CD4-positive, alpha-beta T cell treated with Interleukin-17A for 4 hours (primary cell): Measurements from ENCODE around the gene KMT5B.
"Not testable (repeated sequence)": the region's sequence is repeated elsewhere in the genome, so short reads cannot be mapped to it uniquely, and the experiment has no call there.

Experiments
- DNase-seq: peaks from one replicate; pipeline ENCODE4 v3.0.0-alpha.2; 2020; ENCODE audit warnings: mixed read lengths

The KMT5B gene

DNA sequence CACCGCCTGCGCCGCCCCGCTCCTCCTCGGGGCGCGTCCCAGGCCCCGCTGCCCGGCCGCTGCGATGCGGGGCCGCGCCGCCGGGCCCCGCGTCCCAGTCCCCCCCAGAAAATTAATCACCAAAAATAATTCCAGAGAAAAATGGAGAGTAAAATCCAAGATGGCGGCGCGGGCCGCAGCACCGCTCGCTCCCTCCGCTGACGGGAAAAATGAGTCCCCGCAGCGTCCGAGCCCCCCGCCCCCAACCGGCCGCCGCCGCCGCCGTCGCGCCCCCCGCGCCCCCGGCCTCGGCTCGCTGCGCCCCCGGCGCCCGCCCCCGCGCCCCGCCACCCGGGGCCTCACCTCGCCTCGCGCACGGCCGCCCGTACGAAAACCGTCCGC, at the start of gene KMT5B:
Gene KMT5B (minus strand): TSS at position 162 of the 381 bp plus-strand sequence. CDS start 23,220 bp downstream, outside the sequence.
- DNase-seq = peak; percentile 69

DNA sequence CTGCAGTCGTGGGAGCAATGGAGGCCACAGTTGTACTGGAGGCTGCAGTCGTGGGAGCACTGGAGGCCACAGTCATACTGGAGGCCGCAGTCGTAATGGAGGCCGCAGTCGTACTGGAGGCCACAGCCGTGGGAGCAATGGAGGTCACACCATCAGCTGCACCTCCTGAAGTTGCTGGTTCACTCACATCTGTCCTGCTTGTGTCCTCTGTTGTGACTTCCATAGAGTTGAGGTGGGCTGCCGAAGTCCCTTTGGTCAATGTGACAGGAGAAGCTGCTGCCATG, 49.4 kb upstream of the KMT5B start:
- no peak for DNase-seq

DNA sequence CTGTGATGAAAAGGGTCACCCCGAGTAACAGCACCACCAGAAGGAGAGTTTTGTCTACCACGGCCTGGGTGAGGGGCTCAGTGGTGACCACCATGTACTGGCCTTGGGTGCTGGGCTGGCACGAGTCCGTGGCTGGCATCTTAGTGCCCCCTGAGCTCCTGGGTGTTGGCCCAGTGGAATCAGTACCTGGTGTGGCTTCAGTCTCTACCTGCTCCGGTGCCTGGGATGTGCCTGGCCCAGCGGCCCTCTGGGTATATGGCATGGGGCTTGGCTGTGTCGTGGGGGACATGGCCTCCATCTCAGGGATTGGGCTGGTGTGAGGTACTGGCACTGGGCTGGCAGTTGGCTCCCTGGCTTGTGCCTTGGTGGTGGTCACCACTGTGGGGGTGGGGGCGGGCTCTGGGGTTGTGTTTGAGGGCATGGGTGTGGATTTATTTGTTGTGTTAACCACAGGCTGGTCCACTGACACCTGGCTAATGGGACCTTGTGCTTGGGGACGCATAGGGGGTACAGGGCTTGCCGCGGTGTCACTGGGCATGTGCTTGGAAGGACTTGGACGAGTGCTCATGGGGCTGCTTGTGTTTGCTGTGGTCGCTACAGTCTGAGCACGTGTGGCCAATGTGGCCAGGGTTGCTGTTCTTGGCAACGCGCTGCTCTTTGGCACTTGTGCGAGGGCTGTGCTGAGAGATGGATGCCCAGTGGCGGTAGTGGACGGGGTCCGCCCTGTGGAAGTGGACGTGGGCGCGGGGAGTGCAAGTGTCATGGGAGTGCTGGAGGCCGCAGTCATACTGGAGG, 48.9 kb upstream of the KMT5B start:
- no peak for DNase-seq

DNA sequence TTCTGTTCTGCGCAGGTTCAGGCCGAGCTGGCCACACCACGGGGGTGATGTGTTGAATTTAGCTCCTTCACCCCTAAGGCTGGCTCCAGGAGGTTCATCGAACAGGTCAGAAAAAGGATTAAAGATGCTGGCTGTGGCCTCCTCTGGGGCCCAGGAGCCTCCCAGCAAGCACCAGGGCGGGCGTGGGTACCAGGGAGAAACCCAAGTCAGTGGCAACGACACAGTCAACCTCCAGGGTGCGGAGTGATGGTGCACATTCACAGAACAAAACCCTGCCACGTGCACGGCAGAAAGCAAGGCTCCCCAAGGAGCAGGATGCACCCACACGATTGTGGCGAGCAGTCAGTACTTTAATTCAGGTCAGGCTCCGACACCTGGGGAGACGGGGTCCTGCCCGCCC, 47.9 kb upstream of the KMT5B start:
- DNase-seq = no peak

DNA sequence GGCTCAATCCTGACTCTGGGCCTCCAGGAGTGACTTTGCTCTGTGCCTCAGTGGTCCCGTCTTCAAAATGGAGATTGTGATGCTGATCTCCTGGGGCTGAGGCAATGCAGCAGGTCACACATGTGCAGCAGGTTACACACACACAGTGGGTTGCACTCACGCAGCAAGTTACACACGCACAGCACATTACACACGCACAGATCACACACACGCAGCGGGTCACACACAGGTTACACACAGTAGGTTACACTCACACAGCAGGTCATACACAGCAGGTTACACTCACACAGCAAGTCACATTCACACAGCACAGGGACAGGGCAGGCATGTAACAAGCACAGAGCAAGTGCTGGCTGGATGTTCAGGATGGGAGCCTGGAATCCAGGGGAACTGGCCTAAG, 47.4 kb upstream of the KMT5B start:
- DNase-seq = no peak

DNA sequence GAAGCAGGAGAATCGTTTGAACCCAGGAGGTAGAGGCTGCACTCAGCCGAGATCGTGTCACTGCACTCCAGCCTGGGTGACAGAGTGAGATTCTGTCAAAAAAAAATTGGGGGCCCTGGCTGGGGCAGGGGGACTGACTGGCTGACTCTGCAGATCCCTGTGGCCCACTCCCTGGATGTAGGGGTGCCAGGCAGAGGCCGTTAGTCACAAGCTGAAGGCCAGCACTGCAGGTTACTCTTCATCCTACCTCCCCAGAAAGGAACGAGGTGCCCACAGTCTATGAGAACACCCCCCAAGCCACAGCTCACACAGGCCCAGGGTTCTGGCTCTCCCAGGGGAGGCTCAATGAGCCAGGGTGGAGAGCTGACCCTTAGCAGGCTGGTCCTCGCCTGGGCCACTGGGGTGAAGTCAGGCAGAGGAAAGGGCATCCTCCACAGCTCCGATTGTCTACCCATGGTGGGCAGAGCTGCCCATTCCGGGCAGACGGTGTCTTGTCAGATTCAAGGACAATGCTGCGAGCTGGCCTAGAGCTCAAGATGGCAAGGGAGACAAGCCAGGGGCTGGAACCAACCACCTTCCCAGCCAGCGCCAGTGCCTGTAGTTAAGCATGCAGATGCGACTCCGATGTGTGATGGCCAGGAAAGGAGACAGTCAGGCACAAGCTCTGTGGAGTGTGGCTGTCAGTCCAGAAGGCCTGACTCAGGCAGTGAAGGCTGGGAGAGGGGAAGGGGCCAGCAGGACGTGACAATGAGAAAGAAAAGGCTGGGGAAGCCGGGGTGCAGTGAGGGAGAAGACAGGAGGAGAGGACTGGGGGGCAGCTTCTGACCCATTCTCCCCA, 46.2 kb upstream of the KMT5B start:
- DNase-seq = no peak

DNA sequence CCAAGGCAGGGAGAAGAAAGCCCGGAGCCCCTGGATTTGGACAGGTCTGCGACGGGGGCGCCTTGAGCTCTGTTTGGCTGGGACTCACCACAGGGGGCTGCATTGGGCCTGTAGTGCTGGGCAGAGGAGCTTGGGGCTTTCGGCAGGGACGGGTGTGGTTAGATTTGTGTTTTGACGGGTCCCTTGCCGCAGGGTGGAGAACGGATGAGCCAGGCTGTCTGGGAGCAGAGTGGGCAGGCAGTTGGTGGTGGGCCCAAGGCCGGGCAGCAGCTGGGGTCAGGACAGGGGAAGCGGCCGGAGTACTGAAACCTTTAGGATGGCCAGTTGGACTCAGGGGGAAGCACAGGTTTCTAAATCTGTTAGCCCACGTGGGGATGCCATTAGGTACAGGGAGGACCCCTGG, 45.3 kb upstream of the KMT5B start:
- DNase-seq = no peak

DNA sequence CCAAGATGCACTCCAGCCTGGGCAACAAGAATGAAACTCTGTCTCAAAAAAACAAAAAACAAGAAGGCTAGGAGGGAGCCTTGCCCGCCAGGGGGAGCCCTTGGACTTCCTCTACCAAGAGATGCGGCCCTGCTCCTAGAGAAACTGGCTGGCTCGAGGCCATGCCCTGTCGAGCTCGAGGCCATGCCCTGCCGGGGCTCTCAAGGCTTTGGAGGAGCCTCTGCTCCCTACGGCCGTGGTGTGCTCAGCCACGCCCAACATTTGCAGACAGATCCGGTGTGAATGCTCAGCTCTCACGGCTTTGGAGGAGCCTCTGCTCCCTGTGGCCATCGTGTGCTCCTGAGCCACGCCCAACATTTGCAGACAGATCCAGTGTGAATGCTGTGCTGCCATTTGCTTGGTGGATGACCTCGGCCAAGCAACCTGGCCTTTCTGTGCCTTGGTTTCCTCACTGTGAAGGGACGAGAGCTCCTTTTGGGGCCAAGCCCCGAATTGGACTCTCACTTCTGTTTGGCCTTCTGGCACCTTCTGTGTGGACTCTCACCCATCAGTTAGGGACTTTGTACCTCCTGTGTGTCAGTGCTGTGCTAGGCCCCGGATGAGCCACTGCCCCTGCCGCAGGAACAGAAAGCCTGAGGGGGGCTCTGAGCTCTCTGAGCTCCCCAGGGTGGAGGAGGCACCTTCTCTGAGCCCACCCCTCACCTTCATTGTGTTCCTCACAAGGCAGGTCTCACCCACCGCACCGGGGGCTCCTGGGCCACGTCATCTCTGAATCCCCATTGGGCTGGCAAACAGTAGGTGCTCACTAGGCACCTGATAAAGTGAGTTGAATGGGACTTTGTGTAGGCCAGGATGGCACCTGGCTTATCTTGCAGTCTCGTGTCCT, 44.6 kb upstream of the KMT5B start:
- DNase-seq = peak; percentile 98

DNA sequence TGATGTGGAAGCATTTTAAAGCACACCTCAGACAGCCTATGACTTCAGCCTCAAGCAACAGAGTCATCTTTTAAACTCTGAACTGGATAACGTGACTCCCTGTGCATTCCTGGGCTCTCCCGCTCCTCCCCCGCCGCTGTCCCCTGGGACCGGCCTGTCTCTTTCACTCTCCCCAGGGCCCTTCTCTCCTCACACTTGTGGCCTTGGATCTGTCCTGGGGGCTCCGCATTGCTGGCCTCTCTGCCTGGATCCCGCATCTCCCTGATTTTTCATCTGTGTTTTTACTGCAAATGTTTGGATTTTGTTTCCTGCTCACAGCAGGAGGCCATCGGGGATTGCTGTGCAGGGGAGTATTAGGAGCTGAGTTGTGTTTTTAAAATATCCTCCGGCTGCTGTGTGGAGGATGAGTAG, 43.2 kb upstream of the KMT5B start:
- no peak for DNase-seq

DNA sequence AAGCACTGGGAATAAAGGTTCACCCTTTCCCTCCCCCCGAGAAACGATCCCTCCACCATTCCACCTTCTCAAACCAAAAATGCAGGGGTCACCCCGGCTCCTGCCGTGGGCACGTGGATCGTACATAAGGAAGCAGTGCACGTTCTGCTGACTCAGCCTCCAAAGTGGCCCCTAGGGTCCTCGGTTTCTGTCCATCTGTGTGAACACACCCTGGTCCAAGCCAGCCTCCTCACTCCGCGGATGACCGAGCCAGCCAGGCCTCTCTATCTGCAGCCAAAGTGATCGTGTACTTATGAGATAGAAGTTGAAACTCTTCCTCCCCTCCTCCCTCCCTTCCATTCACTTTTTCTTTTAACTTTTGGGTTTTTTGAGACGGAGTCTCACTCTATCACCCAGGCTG, 42.4 kb upstream of the KMT5B start:
- no peak for DNase-seq

DNA sequence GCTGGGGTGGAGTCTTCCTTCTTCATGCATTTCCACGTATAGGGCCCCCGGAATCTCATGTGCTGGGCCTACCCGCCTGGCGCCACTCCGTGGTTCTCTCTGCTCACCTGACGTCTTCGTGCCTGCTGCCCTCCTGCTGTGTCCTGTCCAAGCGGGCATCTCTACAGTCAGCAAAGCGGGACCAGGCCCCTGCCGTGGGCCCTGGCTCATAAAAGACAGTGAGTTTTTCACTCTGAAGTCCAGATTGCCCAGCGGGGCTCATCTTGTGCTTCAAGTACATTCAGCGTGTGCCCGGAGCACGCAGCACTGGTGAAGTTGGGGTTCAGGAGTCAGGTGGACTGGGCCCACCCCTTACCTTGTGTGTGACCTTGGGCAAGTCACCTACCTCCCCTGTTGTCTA, 41.3 kb upstream of the KMT5B start:
- DNase-seq = no peak

DNA sequence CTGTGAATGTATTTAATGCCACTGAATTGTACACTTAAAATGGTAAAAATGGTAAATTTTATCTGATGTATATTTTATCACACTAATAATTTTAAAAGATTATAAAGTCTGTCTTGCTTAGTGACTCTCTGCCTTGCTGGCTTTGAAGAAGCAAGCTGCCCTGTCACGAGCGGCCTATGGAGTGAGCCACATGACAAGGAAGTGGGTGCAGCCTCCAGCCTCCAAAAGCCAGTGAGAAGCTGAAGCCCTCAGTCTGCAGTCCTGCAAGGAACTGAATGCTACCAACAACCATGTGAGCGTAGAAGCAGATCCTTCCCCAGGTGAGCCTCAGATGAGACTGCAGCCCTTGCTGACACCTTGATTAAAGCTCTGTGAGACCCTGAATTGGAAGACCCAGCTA, 38.7 kb upstream of the KMT5B start:
- DNase-seq = no peak

DNA sequence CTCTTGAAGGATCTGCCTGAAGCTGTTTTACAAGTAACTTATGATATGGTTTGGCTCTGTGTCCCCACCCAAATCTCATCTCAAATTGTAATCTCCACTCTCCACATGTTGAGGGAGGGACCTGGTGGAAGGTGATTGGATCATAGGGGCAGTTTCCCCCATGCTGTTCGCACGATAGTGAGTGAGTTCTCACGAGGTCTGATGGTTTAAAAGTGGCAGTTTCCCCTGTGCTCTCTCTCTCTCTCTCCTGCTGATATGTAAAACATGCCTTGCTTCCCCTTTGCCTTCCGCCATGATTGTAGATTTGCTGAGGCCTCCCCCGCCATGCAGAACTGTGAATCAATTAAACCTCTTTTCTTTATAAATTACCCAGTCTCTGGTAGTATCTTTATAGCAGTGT, 31.8 kb upstream of the KMT5B start:
- DNase-seq = not testable (repeated sequence)

DNA sequence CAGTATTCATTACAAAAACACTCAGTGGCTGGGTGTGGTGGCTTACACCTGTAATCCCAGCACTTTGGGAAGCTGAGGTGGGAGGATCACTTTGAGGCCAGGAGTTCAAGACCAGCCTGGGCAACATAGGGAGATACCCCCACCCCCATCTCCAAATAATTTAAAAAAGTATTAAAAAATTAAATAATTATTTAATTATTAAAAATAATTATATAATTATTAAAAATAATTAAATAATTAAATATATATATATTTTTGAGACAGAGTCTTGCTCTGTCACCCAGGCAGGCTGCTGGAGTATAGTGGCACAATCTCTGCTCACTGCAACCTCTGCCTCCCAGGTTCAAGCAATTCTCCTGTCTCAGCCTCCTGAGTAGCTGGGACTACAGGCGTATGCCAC, 30.8 kb upstream of the KMT5B start:
- not testable (repeated sequence) for DNase-seq

DNA sequence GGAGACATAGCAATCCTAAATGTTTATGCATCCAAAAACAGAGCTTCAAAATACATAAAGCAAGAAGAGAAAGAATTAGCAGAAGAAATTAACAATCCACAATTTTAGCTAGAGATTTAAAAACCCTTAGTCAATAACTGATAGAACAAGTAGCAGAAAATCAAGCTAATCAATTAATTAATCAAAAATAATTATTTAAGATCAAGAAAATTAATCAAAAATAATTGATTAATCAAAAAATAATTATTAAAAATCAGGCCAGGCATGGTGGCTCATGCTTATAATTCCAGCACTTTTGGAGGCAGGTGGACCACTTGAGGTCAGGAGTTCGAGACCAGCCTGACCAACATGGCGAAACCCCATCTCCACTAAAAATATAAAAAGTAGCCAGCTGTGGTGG, 29.5 kb upstream of the KMT5B start:
- no peak for DNase-seq

DNA sequence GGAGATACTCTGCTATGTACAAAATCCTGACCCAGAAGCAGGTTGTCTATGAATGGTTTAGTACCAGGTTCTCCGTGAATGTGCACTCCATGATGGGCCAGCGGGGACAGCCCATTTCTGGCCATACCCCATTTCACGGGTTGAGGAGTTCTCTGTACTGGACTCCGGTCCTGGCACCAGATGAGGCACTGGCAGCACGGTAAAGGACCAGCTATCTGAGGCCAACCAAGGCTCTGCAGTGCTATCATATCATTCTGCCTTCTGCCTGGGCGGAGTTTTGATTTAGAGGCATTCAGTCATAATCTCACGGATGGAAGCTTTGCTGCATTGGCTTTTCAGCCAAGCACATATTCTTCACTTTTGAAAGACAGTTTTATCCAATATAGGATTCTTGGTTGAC, 18.5 kb upstream of the KMT5B start:
- DNase-seq = no peak

DNA sequence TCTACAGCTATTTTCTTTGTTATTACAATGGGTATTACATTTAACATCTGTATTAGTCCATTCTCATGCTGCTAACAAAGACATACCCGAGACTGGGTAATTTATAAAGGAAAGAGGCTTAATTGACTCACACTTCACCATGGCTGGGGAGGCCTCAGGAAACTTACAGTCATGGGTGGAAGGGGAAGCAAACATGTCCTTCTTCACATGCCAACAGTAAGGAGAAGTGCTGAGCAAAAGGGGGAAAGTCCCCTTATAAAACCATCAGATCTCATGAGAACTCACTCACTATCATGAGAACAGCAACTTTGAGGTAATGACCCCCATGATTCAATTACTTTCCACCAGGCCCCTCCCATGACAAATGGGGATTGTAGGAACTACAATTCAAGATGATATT, 16.5 kb upstream of the KMT5B start:
- no peak for DNase-seq

DNA sequence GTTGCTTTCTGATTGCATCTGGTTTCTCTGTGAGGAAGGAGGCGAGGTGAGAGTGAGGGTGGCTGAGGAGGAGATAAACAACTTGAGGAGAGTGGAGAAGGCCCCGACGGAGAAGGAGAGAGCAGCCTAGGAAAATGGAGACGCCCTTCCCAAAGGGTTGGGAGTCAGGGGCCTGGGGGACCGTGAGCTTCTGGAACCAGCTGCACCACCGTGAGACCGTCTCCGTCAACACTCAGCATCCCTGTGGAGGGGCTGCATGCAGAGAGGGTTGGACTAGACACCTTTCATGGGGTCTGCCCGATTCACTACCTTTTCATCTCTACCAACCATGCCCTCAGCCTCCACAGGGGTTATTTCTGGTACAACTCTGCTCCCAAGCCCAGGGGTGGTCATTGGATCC, 13.3 kb upstream of the KMT5B start:
- no peak for DNase-seq

DNA sequence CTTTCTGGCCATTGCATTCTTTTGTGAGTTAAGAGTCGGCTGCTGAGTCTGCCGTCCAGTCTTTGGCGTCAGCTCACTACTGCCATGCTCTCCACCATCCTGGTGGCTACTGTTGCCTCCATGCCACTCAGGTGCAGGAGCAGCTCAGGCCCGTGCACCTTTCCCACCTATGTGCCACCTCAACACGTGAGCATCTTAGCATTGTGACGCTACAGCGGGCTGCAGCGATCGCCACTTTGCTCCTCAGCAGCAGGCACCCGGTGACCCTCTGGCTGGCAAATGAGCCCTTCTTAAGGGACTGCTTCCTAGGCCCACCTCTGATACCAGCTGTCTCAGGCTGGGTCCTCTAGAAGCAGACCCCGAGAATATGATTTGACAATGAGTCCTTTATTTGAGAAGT, 11.5 kb upstream of the KMT5B start:
- no peak for DNase-seq

DNA sequence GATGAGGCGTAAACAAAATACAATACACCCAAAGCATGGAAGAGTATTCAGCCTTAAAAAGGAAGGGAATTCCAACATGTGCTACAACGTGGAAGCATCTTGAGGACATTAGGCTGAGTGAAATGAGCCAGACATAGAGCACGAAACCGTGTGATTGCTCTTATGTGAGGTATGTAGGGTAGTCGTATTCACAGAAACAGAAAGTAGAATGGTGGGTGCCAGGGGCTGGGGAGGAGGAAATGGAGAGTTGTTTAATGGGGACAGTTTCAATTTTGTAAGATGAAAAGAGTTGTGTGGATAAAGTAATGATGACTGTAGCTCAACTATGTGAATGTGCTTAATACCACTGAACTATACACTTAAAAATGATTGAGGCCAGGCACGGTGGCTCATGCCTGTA, 10.2 kb upstream of the KMT5B start:
- no peak for DNase-seq

DNA sequence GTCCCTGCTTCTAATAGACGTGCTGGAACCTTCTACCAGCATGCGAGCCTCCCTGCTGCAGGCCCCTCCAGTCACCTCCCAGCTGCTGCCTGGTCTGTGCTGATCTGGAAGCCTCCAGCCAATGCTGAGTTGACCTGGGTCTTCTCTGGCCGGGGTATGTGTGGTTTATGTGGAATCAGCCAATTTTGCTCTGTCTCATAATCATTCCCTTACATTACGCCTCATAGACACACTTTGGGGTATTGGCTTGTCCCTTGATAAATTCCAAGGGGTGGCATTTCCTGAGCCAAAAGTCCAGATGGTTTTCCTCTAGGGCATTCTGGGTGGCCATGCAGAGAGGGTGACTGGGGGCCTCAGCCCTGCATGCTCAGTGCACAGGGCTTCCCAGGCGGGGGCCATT, 8.3 kb upstream of the KMT5B start:
- DNase-seq = no peak

DNA sequence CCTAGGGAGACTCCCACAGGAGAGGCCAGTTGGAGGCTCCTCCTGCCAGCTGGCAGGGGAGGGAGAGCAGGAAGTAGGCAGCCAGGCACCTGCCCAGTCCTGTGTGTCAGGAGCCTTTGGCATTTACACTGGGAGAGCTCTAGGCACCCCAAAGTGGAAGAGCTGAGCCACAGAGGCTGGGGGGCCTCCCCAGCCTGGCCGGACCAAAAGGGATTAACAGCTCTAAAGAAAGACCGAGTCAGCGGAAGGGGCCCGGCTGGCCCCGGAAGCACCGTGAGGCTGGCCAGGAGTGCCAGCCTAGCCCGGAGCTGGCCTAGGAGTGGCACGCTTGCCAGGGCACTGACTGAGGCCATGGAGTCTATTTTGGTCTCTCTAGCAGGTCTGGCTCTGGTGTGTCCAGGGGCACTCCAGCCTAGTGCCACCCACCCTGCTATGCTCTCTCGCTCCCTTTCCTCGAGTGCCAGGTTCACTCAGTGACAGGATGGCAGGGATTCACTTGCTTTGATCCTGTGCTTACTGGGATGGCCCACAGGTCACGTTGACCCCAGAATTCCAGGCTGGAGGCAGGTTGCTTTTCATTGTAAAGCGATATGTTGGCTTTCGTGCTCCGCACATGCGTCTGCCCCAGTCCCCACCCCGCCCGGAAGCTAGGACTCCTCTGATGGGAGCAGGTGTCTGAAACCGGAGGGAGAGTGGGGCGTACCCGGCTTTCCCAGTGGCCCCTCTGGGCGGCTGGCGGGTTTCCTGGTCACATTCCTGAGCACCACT, 3.3 kb upstream of the KMT5B start:
- no peak for DNase-seq
